Spinal cord (tissue), 10 donors: Measurements from ENCODE around the gene WNT11. TPM values are rescaled to one million over a fixed set of nuclear protein-coding genes. Genes with fewer than 3 reads are reported as not detected.
"Not testable (repeated sequence)": the region's sequence is repeated elsewhere in the genome, so short reads cannot be mapped to it uniquely, and the experiment has no call there.

Experiments
- DNase-seq, 6 donors: peaks; one replicate each; pipeline versions ENCODE4 v3.0.0 to v3.0.0-alpha.2; 2013 to 2015; ENCODE audit warnings: low spot score in 6 of 6, low read depth in 4 of 6
- H3K27ac ChIP-seq: one replicate; pipeline ENCODE4 v1.5.1; 2013; ENCODE audit warnings: low read depth, low read length, control low read depth
- H3K27me3 ChIP-seq: one replicate; pipeline ENCODE4 v1.6.1; 2013; ENCODE audit warnings: low read length; ENCODE audit not compliant: control insufficient read depth, insufficient read depth
- H3K36me3 ChIP-seq: one replicate; pipeline ENCODE4 v1.6.1; 2013; ENCODE audit warnings: low read length; ENCODE audit not compliant: control insufficient read depth, insufficient read depth
- H3K4me1 ChIP-seq: one replicate; pipeline ENCODE4 v1.6.1; 2013; ENCODE audit warnings: low read length; ENCODE audit not compliant: control insufficient read depth, insufficient read depth
- H3K4me3 ChIP-seq: one replicate; pipeline ENCODE4 v1.5.1; 2013; ENCODE audit warnings: low read depth, low read length, control low read depth
- H3K9me3 ChIP-seq: one replicate; pipeline ENCODE4 v1.6.1; 2013; ENCODE audit warnings: low read length; ENCODE audit not compliant: control insufficient read depth, insufficient read depth
- WGBS: methylation state at CpG from one replicate; pipeline ENCODE4 v1.1.5; 2013; ENCODE audit warnings: missing lambda C conversion rate; ENCODE audit not compliant: insufficient coverage; 5-methylcytosine and 5-hydroxymethylcytosine counted together
- polyA plus RNA-seq, 2 donors: library from polyadenylated mRNA; unstranded; fragments of 120-200 nt; gene quantifications; one replicate each; pipeline ENCODE4 v1.2.1, GENCODE V29; 2013; ENCODE audit not compliant: insufficient read length in 2 of 2
- total RNA-seq, 2 donors: library from RNA; depleted of rRNA in 1 of 2; stranded (reverse); fragments of 120-200 nt in 1 of 2; fragments of >200 nt in 1 of 2; gene quantifications; one replicate each; pipeline versions ENCODE4 v1.2.3 to v1.2.4, GENCODE V29; 2013 to 2014
- donor health status: healthy.

Gene WNT11
- total and polyA plus RNA-seq, 4 donors, result 1.9 to 6.0 (median 2.4) TPM

DNA sequence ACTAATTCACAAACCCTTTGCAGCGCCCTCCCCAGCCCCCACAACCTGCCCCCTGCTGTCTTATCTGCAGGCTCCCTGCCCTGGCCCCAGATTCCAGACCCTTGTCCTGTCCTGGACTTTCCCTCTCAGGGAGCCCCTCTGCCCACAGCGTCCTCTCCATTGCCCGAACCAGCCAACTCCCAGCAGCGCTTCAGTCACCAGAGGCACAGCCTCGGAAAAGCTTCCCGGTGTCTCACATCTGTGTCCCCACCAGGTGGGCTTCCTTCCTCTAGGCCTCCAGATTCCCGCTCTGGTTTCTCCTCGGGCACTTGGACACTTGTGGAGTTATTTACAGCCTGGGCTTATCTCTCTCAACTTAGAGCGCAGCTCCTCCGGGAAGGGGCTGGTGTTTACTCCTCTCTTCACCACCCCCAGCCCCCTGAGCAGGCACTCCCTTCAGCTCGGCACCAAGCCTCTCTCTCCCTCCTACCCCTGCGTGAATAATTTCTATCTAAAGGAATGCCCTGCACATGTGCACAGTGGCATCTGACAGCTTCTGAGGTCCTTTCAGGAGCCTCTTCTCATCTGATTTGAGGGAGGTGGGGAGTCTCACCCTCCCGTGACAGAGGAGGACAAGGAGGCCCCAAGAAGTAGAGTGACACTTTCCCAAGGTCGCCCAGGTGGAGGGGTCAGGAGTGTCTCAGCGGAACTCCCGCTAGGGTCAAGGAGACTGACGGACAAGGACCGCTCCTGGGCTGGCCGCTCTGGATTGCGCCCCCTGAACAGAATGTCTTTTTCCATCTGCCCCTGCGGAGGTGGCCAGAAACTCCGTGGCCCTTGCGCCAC, 838 bp downstream of the WNT11 start:
- peaks cover 52% of the 10 kb centered on the region for H3K4me1 ChIP-seq
- no peak for DNase-seq
- H3K9me3 ChIP-seq, result no peaks in the 10 kb centered on the region
- H3K36me3 ChIP-seq, result no peaks in the 10 kb centered on the region
- 17% methylated on average over 21 of the region's 23 CpGs for WGBS
- H3K4me3 ChIP-seq, result no peak overlapping the region
- peaks cover 62% of the 10 kb centered on the region for H3K27me3 ChIP-seq
- H3K27ac ChIP-seq, result no peak overlapping the region

GRCh38 chr11:76203937-76204336, 2.4 kb downstream of the WNT11 start:
- H3K9me3 ChIP-seq, result no peaks in the 10 kb centered on the region
- peaks cover 50% of the 10 kb centered on the region for H3K27me3 ChIP-seq
- no peak for DNase-seq
- no peaks in the 10 kb centered on the region for H3K36me3 ChIP-seq
- 100% methylated on average over 1 of the region's 5 CpGs for WGBS
- H3K27ac ChIP-seq, result no peak overlapping the region
- H3K4me1 ChIP-seq, result peaks cover 40% of the 10 kb centered on the region
- H3K4me3 ChIP-seq, result no peak overlapping the region

DNA sequence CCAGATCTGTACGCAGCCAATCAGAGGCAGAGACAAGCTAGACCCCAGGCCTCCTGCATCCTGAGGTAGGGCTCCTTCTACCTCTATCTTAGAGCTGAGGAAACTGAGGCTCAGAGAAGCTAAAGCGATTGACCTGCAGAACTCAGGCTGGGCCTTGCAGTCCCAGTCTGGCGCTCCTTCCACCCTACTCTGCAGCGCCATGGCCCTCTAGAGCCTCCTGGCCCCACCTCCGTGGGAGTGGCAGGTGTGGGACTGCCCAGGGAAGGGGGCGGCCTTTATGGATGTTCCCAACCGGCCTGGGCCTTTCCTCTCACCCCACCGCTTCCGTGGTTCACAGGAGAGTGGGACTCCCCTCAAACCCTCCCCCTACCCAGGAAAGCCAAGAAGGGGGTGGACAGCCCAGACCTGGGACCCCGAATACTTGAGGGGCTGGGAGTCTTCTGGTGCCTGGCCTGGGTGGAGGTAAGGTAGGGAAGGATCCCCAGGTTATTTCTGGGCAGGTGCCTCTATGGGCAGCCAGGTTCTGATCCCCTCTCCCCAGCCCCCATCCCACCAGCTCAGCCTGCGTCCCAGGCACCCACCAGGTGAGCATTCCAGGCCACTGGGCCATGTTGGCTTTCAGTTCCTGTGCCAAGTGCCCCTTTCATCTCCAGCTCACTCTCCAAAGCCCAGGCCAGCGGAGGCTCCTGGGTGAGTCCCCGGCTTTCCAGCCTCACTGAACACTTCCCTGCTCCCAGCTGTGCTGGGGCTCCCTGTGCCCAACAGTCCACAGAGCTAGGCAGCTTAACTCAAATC, 3.0 kb downstream of the WNT11 start:
- Histone ChIP-seq H3K4me3 (no peak overlapping the region), H3K9me3 (no peaks in the 10 kb centered on the region), H3K27me3 (peaks cover 44% of the 10 kb centered on the region), H3K27ac (no peak overlapping the region), H3K36me3 (no peaks in the 10 kb centered on the region), H3K4me1 (peaks cover 34% of the 10 kb centered on the region)
- 68% methylated on average over 10 of the region's 13 CpGs for WGBS
- DNase-seq, result no peak

GRCh38 chr11:76201672-76202412, 4.5 kb downstream of the WNT11 start:
- Histone ChIP-seq H3K36me3 (no peaks in the 10 kb centered on the region), H3K4me1 (peaks cover 20% of the 10 kb centered on the region), H3K27ac (no peak overlapping the region), H3K4me3 (no peak overlapping the region), H3K27me3 (peaks cover 31% of the 10 kb centered on the region), H3K9me3 (no peaks in the 10 kb centered on the region)
- no peak for DNase-seq
- WGBS, result 93% methylated on average over 11 of the region's 11 CpGs

DNA sequence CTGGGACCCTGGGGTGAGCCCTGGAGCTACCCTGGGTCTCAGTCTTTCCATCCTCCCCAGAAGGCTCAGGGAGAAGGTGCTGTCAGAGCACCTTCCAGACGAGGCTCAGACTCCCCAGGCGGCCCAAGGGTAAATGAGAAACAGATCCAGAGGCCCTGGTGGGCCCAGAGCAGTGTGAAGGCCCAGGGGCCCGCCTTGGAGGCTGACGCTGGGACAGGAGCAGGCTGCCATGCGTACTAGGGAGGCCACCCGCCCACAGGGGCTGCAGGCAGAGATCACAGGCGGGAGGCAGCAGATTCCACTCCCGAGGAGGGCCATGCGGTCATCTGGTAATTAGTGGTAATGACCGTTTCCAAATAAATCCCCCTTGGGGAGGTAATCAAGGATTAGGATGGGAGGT, 5.2 kb downstream of the WNT11 start:
- Histone ChIP-seq H3K4me1 (peaks cover 14% of the 10 kb centered on the region), H3K36me3 (no peaks in the 10 kb centered on the region), H3K9me3 (no peaks in the 10 kb centered on the region), H3K4me3 (no peak overlapping the region), H3K27ac (no peak overlapping the region), H3K27me3 (peaks cover 25% of the 10 kb centered on the region)
- WGBS, result 74% methylated on average over 7 of the region's 10 CpGs
- no peak for DNase-seq

DNA sequence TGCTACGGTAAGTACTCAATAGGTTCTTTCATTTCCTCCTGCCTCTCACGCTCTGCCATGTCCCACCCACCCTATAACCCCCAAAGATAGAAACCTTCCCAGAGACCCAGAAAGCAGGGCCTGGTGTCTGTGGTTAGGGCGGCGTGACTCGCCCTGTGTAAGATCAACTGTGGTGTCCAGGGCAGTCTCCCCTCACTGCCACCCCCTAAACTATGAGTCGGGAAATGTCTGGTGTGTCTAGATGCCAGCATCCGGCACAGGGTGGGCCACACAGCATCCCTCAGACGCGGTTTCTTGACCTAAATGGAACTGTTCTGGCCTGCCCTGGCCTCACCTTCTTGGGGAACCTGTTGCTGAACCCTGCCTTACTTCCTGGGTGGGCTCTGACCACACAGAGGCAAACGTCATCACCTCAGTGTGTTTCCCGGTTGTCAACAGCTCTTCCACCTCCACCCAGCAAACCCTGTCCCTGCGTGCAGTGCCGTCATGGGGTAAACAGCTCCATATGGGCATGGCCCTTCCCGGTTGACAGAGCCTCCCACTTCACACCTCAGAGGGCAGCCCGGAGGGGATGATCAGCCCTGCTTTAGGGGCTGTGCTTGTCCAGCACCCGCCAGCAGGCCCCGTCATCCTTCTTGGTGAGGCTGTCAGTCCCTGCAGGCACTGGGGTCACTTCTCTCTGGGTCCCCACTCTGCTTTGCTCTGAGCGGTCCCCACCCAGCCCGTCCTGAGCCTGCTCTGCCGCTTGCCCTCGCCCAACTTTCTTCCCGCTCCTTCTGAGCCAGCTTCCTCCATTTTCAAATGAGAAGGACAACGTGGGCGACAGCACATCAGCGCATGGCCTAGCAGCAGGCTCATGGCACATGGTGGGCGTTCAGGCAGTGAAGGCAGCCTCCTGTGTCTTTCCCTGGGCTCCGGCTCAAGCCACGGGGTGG, 6.0 kb downstream of the WNT11 start:
- H3K9me3 ChIP-seq, result no peaks in the 10 kb centered on the region
- no peak overlapping the region for H3K27ac ChIP-seq
- DNase-seq, result no peak
- peaks cover 18% of the 10 kb centered on the region for H3K27me3 ChIP-seq
- 86% methylated on average over 23 of the region's 28 CpGs for WGBS
- H3K4me3 ChIP-seq, result no peak overlapping the region
- peaks cover 7% of the 10 kb centered on the region for H3K4me1 ChIP-seq
- H3K36me3 ChIP-seq, result no peaks in the 10 kb centered on the region

GRCh38 chr11:76198691-76199090, 7.6 kb downstream of the WNT11 start:
- H3K4me1 ChIP-seq, H3K27ac ChIP-seq, H3K27me3 ChIP-seq, DNase-seq, H3K9me3 ChIP-seq, H3K36me3 ChIP-seq, H3K4me3 ChIP-seq: not testable (repeated sequence)
- 95% methylated on average over 5 of the region's 6 CpGs for WGBS

GRCh38 chr11:76197941-76198640, 8.2 kb downstream of the WNT11 start:
- WGBS, result 92% methylated on average over 6 of the region's 6 CpGs
- no peak overlapping the region for H3K27ac ChIP-seq
- H3K36me3 ChIP-seq, result peaks cover 2% of the 10 kb centered on the region
- no peaks in the 10 kb centered on the region for H3K9me3 ChIP-seq
- H3K4me1 ChIP-seq, result peaks cover 5% of the 10 kb centered on the region
- DNase-seq, result no peak
- H3K27me3 ChIP-seq, result no peaks in the 10 kb centered on the region
- no peak overlapping the region for H3K4me3 ChIP-seq
